ENCODE results near the gene PRCC.

The PRCC gene

DNA sequence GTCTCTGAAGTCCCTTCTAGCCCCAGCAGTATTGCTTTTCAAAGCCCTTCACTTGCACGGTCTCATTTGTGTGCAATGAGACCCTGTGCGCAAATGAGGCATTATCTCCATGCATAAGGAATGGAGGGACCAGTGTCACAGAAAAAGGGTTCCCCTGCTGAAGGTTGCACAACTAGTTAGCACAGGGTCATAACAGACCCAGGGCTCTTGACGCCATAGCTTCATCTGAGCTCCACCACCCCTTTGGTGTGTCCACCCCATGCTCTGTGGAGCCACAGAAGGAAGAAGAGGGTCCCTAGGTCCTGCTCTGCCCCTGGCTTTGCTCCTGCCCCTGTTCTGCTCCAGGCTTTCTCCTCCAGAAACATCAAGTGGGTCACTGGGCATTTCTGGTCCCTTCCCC is 36.7 kb downstream of the PRCC start:
- TF ChIP-seq FOXP2 (optimal IDR thresholded peaks at IDR 0.05; ENCODE audit: borderline replicate concordance, extremely low read depth, extremely low read length, insufficient read depth) (no peak), TAF1 (IDR thresholded peaks at IDR 0.05; ENCODE audit: borderline replicate concordance, insufficient read depth, low read length) (no peak), SIN3A (IDR thresholded peaks at IDR 0.05; ENCODE audit: borderline replicate concordance, insufficient read depth, low read length) (no peak), POLR2AphosphoS5 (IDR thresholded peaks at IDR 0.05; ENCODE audit: low read depth, low read length) (no peak)
- TF ChIP-seq, protein P1, sequence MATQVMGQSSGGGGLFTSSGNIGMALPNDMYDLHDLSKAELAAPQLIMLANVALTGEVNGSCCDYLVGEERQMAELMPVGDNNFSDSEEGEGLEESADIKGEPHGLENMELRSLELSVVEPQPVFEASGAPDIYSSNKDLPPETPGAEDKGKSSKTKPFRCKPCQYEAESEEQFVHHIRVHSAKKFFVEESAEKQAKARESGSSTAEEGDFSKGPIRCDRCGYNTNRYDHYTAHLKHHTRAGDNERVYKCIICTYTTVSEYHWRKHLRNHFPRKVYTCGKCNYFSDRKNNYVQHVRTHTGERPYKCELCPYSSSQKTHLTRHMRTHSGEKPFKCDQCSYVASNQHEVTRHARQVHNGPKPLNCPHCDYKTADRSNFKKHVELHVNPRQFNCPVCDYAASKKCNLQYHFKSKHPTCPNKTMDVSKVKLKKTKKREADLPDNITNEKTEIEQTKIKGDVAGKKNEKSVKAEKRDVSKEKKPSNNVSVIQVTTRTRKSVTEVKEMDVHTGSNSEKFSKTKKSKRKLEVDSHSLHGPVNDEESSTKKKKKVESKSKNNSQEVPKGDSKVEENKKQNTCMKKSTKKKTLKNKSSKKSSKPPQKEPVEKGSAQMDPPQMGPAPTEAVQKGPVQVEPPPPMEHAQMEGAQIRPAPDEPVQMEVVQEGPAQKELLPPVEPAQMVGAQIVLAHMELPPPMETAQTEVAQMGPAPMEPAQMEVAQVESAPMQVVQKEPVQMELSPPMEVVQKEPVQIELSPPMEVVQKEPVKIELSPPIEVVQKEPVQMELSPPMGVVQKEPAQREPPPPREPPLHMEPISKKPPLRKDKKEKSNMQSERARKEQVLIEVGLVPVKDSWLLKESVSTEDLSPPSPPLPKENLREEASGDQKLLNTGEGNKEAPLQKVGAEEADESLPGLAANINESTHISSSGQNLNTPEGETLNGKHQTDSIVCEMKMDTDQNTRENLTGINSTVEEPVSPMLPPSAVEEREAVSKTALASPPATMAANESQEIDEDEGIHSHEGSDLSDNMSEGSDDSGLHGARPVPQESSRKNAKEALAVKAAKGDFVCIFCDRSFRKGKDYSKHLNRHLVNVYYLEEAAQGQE (IDR thresholded peaks at IDR 0.05; ENCODE audit: insufficient read depth in 1 of 2, low read depth in 2 of 2, low read length in 2 of 2) = no peak

DNA sequence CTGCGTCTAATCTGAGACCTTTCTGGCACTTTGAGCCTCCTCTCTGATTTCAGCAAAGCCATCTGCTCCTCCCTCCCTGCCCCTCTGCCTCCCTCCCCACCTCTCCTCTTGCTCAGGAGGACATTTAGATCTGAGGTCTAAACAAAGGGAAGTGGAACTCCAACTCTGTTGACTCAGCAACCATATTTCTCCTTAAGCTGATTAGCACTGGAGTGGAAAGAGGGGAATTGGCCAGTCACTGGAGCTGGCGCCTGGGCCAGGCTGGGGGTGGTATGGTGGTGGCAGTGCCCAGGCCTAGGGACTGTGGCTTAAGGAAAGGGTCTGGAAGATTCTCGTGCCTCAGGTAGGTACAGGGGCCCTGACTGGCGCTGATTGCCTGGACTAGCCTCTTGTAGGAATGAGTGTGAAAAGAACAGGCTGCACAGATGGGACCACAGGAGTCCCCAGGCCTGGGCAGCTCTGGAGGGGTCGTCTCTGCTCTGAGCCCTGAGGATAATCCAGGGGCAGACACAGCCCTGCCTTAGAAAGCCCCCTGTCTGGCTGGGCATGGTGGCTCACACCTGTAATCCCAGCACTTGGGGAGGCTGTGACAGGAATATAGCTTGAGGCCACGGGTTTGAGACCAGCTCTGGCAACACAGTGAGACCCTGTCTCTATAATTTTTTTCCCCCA is 37.4 kb downstream of the PRCC start:
- TF ChIP-seq FOXP2 (optimal IDR thresholded peaks at IDR 0.05; ENCODE audit: borderline replicate concordance, extremely low read depth, extremely low read length, insufficient read depth) = no peak
- TF ChIP-seq POLR2AphosphoS5 (IDR thresholded peaks at IDR 0.05; ENCODE audit: low read depth, low read length) = no peak
- no peak for TF ChIP-seq SIN3A (IDR thresholded peaks at IDR 0.05; ENCODE audit: borderline replicate concordance, insufficient read depth, low read length)
- TF ChIP-seq TAF1 (IDR thresholded peaks at IDR 0.05; ENCODE audit: borderline replicate concordance, insufficient read depth, low read length) = no peak
- TF ChIP-seq, protein P1 (IDR thresholded peaks at IDR 0.05; ENCODE audit: insufficient read depth in 1 of 2, low read depth in 2 of 2, low read length in 2 of 2) = no peak

DNA sequence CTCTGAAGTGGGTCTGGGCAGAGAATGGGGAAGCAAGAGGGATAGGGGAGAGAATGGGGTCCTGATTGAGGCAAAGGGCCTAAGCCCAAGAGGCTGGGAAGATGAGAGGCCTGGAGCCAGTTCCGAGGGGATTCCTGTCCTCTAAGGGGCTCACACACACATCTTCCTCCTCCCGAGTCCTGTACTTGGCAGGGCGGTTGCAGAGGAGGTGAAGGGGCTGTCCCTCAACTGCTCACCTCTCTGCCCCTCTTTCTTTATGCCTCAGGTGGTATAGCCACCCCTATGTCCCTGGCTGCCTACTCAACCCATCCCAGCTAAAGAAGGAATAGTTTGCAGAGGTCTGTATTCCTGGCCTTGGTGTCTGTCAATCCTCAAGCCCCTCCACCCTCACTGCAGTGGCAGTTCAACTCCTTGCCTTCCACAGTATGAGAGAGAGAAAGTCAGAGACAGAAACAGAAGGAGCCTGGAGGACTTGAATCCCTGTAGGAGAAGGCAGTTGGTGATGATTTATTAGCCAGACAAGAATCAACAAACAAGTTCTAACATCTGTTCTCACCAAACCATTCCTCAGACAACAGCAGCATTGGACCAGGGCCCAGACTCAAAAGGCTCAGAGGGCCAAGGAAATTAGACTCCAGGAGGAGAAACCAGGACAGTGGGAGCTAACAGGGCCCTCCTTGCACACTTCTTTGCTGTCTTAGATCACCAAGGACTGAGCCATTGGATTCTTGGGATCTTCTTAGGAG is 38.6 kb downstream of the PRCC start:
- TF ChIP-seq POLR2AphosphoS5 (IDR thresholded peaks at IDR 0.05; ENCODE audit: low read depth, low read length) (no peak), SIN3A (IDR thresholded peaks at IDR 0.05; ENCODE audit: borderline replicate concordance, insufficient read depth, low read length) (no peak), TAF1 (IDR thresholded peaks at IDR 0.05; ENCODE audit: borderline replicate concordance, insufficient read depth, low read length) (no peak), FOXP2 (optimal IDR thresholded peaks at IDR 0.05; ENCODE audit: borderline replicate concordance, extremely low read depth, extremely low read length, insufficient read depth) (no peak)
- TF ChIP-seq, protein P1 (IDR thresholded peaks at IDR 0.05; ENCODE audit: insufficient read depth in 1 of 2, low read depth in 2 of 2, low read length in 2 of 2) = no peak

DNA sequence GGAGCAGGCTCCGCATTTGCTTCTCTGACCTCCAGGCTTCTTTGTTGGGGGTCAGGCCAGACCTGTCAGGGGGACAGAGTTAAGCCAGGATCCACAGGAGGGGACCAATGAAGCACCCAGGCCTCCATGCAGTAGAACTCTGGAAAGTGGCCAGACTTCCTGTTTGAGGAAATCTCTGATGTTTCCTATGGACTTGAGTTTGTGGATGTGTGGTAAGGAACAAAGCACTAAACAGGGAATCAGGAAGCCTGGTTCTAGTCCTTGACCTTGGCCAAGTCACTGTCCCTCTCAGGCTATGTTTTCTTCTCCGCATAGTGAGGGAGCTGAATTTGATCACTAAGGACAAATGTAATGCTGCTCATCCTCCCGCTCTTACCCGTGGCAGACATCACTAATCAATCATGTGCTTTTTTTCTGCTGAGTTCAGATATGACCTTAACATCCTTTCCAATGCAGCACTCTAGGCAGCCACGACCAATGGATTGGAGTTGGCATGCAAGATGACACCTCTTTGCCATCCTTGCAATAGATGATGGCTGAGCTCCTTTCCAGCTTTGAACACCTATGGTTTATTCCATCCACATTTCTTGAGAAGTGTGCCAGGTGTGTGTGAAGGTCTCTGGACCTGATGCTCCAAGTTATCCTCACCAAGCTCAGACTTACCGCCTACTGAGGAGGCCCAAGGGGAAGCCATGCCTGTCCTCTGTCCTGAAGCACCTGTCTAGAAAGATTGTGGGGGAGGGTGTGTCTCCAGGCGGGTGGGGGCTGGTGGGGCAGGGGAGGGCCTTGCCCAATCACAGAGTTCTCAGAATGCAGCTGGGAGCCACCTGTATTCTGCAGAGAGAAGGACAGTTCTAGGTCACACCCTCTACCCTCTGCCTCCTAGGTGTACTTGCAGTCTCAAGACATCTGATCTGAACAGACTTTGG is 39.4 kb downstream of the PRCC start:
- TF ChIP-seq FOXP2 (optimal IDR thresholded peaks at IDR 0.05; ENCODE audit: borderline replicate concordance, extremely low read depth, extremely low read length, insufficient read depth) = no peak
- no peak for TF ChIP-seq SIN3A (IDR thresholded peaks at IDR 0.05; ENCODE audit: borderline replicate concordance, insufficient read depth, low read length)
- no peak for TF ChIP-seq POLR2AphosphoS5 (IDR thresholded peaks at IDR 0.05; ENCODE audit: low read depth, low read length)
- TF ChIP-seq, protein P1 (IDR thresholded peaks at IDR 0.05; ENCODE audit: insufficient read depth in 1 of 2, low read depth in 2 of 2, low read length in 2 of 2) = no peak
- TF ChIP-seq TAF1 (IDR thresholded peaks at IDR 0.05; ENCODE audit: borderline replicate concordance, insufficient read depth, low read length) = no peak
